ENCODE measurements around the gene HID1. TPM values are rescaled to one million over a fixed set of nuclear protein-coding genes. Genes with fewer than 3 reads are reported as not detected.

HID1 gene
- total RNA-seq, 4 donors from 2014 or later, result 1.7 to 6.3 (median 2.6) TPM

DNA sequence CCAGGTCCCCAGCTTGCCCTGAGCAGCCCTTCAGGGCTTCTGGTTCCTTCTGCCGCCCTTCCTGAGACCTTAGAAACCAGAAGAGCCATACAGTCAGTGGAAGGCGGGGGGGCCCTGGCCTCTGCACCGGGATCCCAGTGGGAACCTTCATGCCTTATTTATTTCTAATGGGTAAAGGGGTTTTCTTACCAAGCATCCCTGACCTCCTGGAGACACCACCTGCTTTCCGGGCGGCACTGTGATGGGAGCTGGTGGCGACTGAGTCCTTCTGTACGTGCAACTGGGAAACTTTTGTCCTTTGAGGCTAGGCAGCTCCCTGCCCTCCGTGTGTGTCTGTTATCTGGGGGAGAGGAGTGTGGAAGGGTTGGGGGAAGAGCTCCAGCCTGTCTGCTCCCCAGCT, 32.7 kb upstream of the HID1 start:
- H3K4me3 ChIP-seq, result no peak overlapping the region
- peaks cover 0 to 49% (median 19%) of the 10 kb centered on the region in 3 donors for H3K36me3 ChIP-seq
- no peak overlapping the region for H3K27ac ChIP-seq
- TF ChIP-seq, protein P1, sequence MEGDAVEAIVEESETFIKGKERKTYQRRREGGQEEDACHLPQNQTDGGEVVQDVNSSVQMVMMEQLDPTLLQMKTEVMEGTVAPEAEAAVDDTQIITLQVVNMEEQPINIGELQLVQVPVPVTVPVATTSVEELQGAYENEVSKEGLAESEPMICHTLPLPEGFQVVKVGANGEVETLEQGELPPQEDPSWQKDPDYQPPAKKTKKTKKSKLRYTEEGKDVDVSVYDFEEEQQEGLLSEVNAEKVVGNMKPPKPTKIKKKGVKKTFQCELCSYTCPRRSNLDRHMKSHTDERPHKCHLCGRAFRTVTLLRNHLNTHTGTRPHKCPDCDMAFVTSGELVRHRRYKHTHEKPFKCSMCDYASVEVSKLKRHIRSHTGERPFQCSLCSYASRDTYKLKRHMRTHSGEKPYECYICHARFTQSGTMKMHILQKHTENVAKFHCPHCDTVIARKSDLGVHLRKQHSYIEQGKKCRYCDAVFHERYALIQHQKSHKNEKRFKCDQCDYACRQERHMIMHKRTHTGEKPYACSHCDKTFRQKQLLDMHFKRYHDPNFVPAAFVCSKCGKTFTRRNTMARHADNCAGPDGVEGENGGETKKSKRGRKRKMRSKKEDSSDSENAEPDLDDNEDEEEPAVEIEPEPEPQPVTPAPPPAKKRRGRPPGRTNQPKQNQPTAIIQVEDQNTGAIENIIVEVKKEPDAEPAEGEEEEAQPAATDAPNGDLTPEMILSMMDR (IDR thresholded peaks at IDR 0.05), result no peak
- 90 to 94% methylated on average over 4 to 8 of the region's 8 CpGs for WGBS, 2 donors
- no peaks in the 10 kb centered on the region for H3K9me3 ChIP-seq
- DNase-seq, result no peak
- no peaks in the 10 kb centered on the region for H3K27me3 ChIP-seq
- peaks cover 0 to 5% (median 0%) of the 10 kb centered on the region in 3 donors for H3K4me1 ChIP-seq
- intact Hi-C loops (cut with DNase I), result no loop called here

- no peak overlapping the region for H3K4me3 ChIP-seq
- H3K36me3 ChIP-seq, result peaks cover 0 to 53% (median 24%) of the 10 kb centered on the region in 3 donors
- H3K27ac ChIP-seq, result no peak overlapping the region
- H3K9me3 ChIP-seq, result no peaks in the 10 kb centered on the region
- intact Hi-C loops (cut with DNase I), result no loop called here
- TF ChIP-seq, protein P1 (IDR thresholded peaks at IDR 0.05), result no peak
- TF ChIP-seq POLR2A (IDR thresholded peaks at IDR 0.05), result no peak
- DNase-seq, result no peak
- H3K27me3 ChIP-seq, result no peaks in the 10 kb centered on the region
- WGBS, 2 donors, result 94 to 100% methylated on average over 1 to 2 of the region's 3 CpGs
- H3K4me1 ChIP-seq, result peaks cover 0 to 5% (median 0%) of the 10 kb centered on the region in 3 donors
Observed at GRCh38 chr17:75004371-75004770, 31.8 kb upstream of the HID1 start.

GRCh38 chr17:75003957-75004355, 31.4 kb upstream of the HID1 start:
- no peaks in the 10 kb centered on the region for H3K9me3 ChIP-seq
- no peak for TF ChIP-seq POLR2A (IDR thresholded peaks at IDR 0.05)
- TF ChIP-seq, protein P1 (IDR thresholded peaks at IDR 0.05), result no peak
- DNase-seq, result no peak
- H3K27me3 ChIP-seq, result no peaks in the 10 kb centered on the region
- intact Hi-C loops (cut with DNase I), result no loop called here
- H3K4me3 ChIP-seq, result no peak overlapping the region
- no peak overlapping the region for H3K27ac ChIP-seq
- H3K4me1 ChIP-seq, result peaks cover 0 to 2% (median 0%) of the 10 kb centered on the region in 3 donors
- H3K36me3 ChIP-seq, result peaks cover 0 to 55% (median 24%) of the 10 kb centered on the region in 3 donors
- WGBS, 2 donors, result 89 to 94% methylated on average over 4 to 12 of the region's 19 CpGs

DNA sequence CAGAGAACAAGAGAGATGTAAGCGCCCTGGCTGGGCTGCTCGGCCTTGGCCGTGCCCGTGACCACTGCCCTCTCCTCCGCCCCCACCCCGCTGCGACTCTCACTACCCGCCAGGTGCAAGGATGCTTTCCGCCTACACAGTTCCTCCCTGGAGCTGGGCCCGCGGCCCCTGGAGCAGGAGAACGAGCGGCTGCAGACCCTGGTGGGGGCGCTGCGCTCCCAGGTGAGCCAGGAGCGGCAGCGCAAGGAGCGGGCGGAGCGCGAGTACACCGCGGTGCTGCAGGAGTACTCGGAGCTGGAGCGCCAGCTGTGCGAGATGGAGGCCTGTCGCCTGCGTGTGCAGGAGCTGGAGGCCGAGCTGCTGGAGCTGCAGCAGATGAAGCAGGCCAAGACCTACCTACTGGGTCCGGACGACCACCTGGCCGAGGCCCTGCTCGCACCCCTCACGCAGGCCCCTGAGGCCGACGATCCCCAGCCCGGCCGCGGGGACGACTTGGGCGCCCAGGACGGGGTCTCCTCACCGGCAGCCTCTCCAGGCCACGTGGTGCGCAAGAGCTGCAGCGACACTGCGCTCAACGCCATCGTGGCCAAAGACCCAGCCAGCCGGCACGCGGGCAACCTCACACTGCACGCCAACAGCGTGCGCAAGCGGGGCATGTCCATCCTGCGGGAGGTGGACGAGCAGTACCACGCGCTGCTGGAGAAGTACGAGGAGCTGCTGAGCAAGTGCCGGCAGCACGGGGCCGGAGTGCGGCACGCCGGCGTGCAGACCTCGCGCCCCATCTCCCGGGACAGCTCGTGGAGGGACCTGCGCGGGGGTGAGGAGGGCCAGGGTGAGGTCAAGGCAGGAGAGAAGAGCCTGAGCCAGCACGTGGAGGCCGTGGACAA, 30.8 kb upstream of the HID1 start:
- TF ChIP-seq, protein P1 (IDR thresholded peaks at IDR 0.05), result no peak
- no peak for TF ChIP-seq POLR2A (IDR thresholded peaks at IDR 0.05)
- Histone ChIP-seq H3K9me3 (no peaks in the 10 kb centered on the region), H3K4me3 (no peak overlapping the region), H3K36me3 (peaks cover 0 to 55% (median 24%) of the 10 kb centered on the region in 3 donors), H3K27ac (no peak overlapping the region), H3K4me1 (no peaks in the 10 kb centered on the region), H3K27me3 (no peaks in the 10 kb centered on the region)
- DNase-seq, result no peak
- 83 to 91% methylated on average over 9 to 28 of the region's 76 CpGs for WGBS, 2 donors
- intact Hi-C loops (cut with DNase I), result no loop called here
